GM19043 (cell line): ENCODE data around the gene PCDHGA7.
"Not testable (repeated sequence)": the region's sequence is repeated elsewhere in the genome, so short reads cannot be mapped to it uniquely, and the experiment has no call there.

ENCODE experiments used
- ATAC-seq: cut with Tn5 transposase; IDR thresholded peaks from one replicate; pipeline ENCODE4 v1.9.1; 2021; ENCODE audit warnings: low read depth; ENCODE audit not compliant: unreplicated experiment

The PCDHGA7 gene

GRCh38 chr5:141397756-141398551 lies 15.4 kb downstream of the PCDHGA7 start, which contains the start of gene PCDHGB5:
Gene PCDHGB5, plus strand, starts transcription at chr5:141397947. Its CDS starts 181 bp downstream, at chr5:141398128.
- peak; percentile 96 for ATAC-seq

DNA sequence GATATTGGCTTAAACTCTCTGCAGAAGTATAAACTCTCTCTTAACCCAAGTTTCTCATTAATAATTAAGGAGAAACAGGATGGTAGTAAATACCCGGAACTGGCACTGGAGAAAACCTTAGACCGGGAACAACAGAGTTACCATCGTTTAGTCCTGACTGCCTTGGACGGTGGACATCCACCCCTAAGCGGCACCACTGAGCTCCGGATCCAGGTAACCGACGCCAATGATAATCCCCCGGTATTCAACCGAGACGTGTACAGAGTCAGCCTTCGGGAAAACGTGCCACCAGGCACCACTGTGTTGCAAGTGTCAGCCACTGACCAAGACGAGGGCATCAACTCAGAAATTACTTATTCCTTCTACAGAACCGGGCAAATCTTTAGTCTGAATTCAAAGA lies 16.1 kb downstream of the PCDHGA7 start:
- ATAC-seq: no peak

DNA sequence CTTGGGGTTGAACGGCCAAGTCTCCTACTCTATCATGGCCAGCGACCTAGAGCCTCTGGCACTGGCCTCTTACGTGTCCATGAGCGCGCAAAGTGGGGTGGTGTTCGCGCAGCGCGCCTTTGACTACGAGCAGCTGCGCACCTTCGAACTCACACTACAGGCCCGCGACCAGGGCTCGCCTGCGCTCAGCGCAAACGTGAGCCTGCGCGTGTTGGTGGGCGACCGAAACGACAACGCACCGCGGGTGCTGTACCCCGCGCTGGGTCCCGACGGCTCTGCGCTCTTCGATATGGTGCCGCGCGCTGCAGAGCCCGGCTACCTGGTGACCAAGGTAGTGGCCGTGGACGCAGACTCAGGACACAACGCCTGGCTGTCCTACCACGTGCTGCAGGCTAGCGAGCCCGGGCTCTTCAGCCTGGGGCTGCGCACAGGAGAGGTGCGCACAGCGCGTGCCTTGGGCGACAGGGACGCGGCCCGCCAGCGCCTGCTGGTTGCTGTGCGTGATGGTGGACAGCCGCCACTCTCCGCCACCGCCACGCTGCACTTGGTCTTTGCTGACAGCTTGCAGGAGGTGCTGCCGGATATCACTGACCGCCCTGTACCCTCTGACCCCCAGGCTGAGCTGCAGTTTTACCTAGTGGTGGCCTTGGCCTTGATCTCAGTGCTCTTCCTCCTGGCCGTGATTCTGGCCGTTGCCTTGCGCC lies 17.2 kb downstream of the PCDHGA7 start:
- ATAC-seq: no peak

GRCh38 chr5:141402553-141403243 lies 20.2 kb downstream of the PCDHGA7 start, which contains the start of gene PCDHGA9:
Gene PCDHGA9, plus strand, starts transcription at chr5:141402778. Its CDS starts 175 bp downstream, at chr5:141402953.
- ATAC-seq: no peak

GRCh38 chr5:141403387-141403786 lies 20.8 kb downstream of the PCDHGA7 start:
- no peak for ATAC-seq

- ATAC-seq: not testable (repeated sequence)
These were observed 25.4 kb downstream of the PCDHGA7 start, which contains the start of gene PCDHGB6 for GRCh38 chr5:141407790-141408505. Gene PCDHGB6, plus strand, starts transcription at chr5:141408021. Its CDS starts 182 bp downstream, at chr5:141408203.

DNA sequence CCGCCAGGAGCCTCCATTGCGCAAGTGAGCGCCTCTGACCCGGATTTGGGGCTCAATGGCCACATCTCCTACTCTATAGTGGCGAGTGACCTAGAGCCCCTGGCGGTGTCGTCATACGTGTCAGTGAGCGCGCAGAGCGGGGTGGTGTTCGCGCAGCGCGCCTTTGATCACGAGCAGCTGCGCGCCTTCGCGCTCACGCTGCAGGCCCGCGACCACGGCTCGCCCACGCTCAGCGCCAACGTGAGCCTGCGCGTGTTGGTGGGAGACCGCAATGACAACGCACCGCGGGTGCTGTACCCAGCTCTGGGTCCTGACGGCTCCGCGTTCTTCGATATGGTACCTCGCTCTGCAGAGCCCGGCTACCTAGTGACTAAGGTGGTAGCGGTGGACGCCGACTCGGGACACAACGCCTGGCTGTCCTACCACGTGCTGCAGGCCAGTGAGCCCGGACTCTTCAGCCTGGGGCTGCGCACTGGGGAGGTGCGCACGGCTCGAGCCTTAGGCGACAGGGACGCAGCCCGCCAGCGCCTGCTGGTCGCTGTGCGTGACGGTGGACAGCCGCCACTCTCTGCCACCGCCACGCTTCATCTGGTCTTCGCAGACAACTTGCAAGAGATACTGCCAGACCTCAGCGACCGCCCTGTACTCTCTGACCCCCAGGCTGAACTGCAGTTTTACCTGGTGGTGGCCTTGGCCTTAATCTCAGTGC lies 27.2 kb downstream of the PCDHGA7 start:
- no peak for ATAC-seq

- ATAC-seq: no peak
These were observed 29.0 kb downstream of the PCDHGA7 start for GRCh38 chr5:141411575-141411974.

DNA sequence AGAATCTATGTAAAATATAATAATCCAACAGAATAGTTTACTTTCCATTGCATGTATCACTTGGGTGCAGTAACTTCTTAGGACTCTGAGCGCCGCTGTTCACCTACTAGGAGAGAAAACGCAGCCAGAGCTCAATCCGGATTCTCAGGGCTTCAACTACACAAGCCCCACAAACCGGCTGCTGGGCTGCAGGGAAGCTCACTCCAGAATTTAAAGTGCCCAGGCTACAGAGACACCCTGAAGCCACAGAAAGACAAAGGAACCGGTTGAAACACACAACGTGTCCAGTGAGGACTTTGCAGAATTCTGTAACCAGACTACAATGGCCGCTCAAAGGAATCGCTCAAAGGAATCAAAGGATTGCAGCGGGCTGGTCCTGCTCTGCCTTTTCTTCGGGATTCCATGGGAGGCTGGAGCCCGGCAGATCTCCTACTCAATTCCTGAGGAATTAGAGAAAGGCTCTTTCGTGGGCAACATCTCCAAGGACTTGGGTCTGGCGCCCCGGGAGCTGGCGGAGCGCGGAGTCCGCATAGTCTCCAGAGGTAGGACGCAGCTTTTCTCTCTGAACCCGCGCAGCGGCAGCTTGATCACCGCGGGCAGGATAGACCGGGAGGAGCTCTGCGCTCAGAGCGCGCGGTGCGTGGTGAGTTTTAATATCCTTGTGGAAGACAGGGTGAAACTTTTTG lies 30.5 kb downstream of the PCDHGA7 start, which contains the start of gene PCDHGA10:
PCDHGA10 (plus strand) TSS at position 134 of the 686 bp plus-strand sequence; CDS start at position 323, 189 bp downstream.
- peak; percentile 52 for ATAC-seq

DNA sequence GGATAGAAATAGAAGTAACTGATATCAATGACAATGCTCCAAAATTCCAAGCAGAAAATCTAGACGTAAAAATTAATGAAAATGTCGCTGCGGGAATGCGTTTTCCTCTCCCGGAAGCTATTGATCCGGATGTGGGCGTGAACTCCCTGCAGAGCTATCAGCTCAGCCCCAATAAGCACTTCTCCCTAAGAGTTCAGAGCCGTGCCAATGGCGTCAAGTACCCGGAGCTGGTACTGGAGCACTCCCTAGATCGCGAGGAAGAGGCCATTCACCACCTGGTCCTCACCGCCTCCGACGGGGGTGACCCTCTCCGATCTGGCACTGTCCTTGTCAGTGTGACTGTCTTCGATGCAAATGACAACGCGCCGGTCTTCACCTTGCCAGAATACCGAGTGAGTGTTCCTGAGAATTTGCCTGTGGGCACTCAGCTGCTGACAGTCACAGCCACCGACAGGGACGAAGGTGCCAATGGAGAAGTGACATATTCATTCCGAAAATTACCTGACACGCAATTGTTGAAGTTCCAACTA lies 31.1 kb downstream of the PCDHGA7 start:
- ATAC-seq: no peak

DNA sequence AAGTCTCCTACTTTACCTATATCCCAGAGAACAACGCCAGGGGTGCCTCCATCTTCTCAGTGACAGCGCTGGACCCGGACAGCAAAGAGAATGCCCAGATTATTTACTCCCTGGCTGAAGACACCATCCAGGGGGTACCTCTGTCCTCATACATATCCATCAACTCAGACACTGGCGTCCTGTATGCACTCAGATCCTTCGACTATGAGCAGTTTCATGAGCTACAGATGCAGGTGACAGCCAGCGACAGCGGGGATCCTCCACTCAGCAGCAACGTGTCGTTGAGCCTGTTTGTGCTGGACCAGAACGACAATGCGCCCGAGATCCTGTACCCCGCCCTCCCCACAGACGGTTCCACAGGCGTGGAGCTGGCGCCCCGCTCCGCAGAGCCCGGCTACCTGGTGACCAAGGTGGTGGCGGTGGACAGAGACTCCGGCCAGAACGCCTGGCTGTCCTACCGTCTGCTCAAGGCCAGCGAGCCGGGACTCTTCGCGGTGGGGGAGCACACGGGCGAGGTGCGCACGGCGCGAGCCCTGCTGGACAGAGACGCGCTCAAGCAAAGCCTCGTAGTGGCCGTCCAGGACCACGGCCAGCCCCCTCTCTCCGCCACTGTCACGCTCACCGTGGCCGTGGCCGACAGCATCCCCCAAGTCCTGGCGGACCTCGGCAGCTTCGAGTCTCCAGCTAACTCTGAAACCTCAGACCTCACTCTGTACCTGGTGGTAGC lies 32.2 kb downstream of the PCDHGA7 start:
- not testable (repeated sequence) for ATAC-seq

DNA sequence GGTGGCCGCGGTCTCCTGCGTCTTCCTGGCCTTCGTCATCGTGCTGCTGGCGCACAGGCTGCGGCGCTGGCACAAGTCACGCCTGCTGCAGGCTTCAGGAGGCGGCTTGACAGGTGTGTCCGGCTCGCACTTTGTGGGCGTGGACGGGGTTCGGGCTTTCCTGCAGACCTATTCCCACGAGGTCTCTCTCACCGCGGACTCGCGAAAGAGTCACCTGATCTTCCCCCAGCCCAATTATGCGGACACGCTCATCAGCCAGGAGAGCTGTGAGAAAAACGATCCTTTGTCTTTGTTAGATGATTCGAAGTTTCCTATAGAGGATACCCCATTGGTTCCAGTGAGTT lies 32.7 kb downstream of the PCDHGA7 start:
- not testable (repeated sequence) for ATAC-seq

DNA sequence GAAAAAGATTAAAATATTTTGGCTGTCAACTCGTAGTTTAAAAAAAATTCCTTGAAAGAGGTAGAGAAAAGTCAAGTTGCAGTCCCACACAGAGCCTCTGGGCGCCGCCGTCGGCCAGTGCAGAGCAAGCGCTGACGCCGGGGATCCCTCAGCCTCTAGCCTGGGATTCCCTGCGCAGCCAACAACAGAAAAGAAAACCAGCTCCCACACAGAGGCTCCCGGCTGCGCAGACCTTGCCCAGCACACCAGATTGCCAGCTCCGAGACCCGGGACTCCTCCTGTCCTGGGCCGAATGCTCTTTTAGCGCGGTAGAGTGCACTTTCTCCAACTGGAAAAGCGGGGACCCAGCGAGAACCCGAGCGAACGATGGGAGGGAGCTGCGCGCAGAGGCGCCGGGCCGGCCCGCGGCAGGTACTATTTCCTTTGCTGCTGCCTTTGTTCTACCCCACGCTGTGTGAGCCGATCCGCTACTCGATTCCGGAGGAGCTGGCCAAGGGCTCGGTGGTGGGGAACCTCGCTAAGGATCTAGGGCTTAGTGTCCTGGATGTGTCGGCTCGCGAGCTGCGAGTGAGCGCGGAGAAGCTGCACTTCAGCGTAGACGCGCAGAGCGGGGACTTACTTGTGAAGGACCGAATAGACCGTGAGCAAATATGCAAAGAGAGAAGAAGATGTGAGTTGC lies 35.1 kb downstream of the PCDHGA7 start, which contains the start of gene PCDHGB7:
PCDHGB7 (plus strand) TSS at position 184 of the 679 bp plus-strand sequence; CDS start at position 367, 183 bp downstream.
- peak; percentile 57 for ATAC-seq

DNA sequence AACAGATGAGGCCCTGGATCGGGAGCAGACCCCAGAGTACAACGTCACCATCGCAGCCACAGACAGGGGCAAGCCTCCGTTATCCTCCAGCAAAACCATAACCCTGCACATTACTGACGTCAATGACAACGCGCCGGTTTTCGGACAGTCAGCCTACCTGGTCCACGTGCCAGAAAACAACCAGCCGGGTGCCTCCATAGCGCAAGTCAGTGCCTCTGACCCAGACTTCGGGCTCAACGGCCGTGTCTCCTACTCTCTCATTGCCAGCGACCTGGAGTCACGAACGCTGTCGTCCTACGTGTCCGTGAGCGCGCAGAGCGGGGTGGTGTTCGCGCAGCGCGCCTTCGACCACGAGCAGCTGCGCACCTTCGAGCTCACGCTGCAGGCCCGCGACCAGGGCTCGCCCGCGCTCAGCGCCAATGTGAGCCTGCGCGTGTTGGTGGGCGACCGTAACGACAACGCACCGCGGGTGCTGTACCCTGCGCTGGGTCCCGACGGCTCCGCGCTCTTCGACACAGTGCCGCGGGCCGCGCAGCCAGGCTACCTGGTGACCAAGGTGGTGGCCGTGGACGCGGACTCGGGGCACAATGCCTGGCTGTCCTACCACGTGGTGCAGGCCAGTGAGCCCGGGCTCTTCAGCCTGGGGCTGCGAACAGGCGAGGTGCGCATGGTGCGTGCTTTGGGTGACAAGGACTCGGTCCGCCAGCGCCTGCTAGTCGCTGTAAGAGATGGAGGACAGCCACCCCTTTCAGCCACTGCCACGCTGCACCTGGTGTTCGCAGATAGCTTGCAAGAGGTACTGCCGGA lies 36.7 kb downstream of the PCDHGA7 start:
- ATAC-seq: no peak

GRCh38 chr5:141420855-141421488 lies 38.4 kb downstream of the PCDHGA7 start, which contains the start of gene PCDHGA11:
Gene PCDHGA11, plus strand, starts transcription at chr5:141421051. Its CDS starts 177 bp downstream, at chr5:141421228.
- peak; percentile 47 for ATAC-seq

DNA sequence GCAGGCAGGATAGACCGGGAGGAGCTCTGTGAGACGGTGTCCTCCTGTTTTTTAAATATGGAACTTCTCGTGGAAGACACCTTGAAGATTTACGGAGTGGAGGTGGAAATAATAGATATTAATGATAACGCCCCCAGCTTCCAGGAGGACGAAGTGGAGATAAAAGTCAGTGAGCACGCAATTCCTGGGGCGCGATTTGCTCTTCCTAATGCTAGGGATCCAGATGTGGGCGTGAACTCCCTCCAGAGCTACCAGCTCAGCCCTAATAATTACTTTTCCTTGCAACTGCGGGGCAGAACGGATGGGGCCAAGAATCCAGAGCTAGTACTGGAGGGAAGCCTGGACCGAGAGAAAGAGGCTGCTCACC lies 38.9 kb downstream of the PCDHGA7 start:
- ATAC-seq: no peak
